ENCODE data around the gene PLAU. TPM values are rescaled to one million over a fixed set of nuclear protein-coding genes. Genes with fewer than 3 reads are reported as not detected.

The PLAU gene
- total RNA-seq, 1 experiment from 2014 or later: 8.3 TPM

GRCh38 chr10:73866621-73867020 is 44.3 kb upstream of the PLAU start:
- Histone ChIP-seq H3K4me3 (ENCODE audit: low read depth, low read length, poor library complexity, severe bottlenecking) (no peak overlapping the region), H3K9me3 (ENCODE audit: low read depth, low read length, poor library complexity, severe bottlenecking) (no peaks in the 10 kb centered on the region), H3K4me1 (ENCODE audit: insufficient read depth, low read length, poor library complexity, severe bottlenecking) (no peaks in the 10 kb centered on the region), H3K36me3 (ENCODE audit: insufficient read depth, low read length, poor library complexity, severe bottlenecking) (peaks cover 7% of the 10 kb centered on the region), H3K27ac (ENCODE audit: low read depth, low read length, poor library complexity, severe bottlenecking) (no peak overlapping the region), H3K27me3 (replicated peaks; ENCODE audit: insufficient read depth, low read depth, low read length, poor library complexity) (no peaks in the 10 kb centered on the region)
- ChIA-PET CTCF (no interaction called here), POLR2A (ENCODE audit: low non-redundant PET) (no interaction called here)
- intact Hi-C loops (cut with micrococcal nuclease; ENCODE audit: unreplicated experiment): no loop called here
- TF ChIP-seq EZH2 (IDR thresholded peaks at IDR 0.05; ENCODE audit: borderline replicate concordance, low read depth, low read length, poor library complexity, severe bottlenecking): no peak
- TF ChIP-seq, protein P1, sequence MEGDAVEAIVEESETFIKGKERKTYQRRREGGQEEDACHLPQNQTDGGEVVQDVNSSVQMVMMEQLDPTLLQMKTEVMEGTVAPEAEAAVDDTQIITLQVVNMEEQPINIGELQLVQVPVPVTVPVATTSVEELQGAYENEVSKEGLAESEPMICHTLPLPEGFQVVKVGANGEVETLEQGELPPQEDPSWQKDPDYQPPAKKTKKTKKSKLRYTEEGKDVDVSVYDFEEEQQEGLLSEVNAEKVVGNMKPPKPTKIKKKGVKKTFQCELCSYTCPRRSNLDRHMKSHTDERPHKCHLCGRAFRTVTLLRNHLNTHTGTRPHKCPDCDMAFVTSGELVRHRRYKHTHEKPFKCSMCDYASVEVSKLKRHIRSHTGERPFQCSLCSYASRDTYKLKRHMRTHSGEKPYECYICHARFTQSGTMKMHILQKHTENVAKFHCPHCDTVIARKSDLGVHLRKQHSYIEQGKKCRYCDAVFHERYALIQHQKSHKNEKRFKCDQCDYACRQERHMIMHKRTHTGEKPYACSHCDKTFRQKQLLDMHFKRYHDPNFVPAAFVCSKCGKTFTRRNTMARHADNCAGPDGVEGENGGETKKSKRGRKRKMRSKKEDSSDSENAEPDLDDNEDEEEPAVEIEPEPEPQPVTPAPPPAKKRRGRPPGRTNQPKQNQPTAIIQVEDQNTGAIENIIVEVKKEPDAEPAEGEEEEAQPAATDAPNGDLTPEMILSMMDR (conservative IDR thresholded peaks at IDR 0.05; ENCODE audit: low read depth, low read length): no peak
- no peak for DNase-seq (ENCODE audit: low spot score)
- BruUV-seq (replicated peaks): no TSS peak

GRCh38 chr10:73867126-73867807 is 43.7 kb upstream of the PLAU start:
- no peak overlapping the region for H3K27ac ChIP-seq (ENCODE audit: low read depth, low read length, poor library complexity, severe bottlenecking)
- CTCF ChIA-PET: no interaction called here

GRCh38 chr10:73867871-73868631 is 42.9 kb upstream of the PLAU start:
- H3K4me3 ChIP-seq (ENCODE audit: low read depth, low read length, poor library complexity, severe bottlenecking): no peak overlapping the region
- H3K9me3 ChIP-seq (ENCODE audit: low read depth, low read length, poor library complexity, severe bottlenecking): no peaks in the 10 kb centered on the region
- peaks cover 7% of the 10 kb centered on the region for H3K36me3 ChIP-seq (ENCODE audit: insufficient read depth, low read length, poor library complexity, severe bottlenecking)
- TF ChIP-seq, protein P1 (conservative IDR thresholded peaks at IDR 0.05; ENCODE audit: low read depth, low read length): no peak
- no peak for TF ChIP-seq EZH2 (IDR thresholded peaks at IDR 0.05; ENCODE audit: borderline replicate concordance, low read depth, low read length, poor library complexity, severe bottlenecking)
- ChIA-PET CTCF (no interaction called here), POLR2A (ENCODE audit: low non-redundant PET) (no interaction called here)
- intact Hi-C loops (cut with micrococcal nuclease; ENCODE audit: unreplicated experiment): no loop called here
- peaks cover 6% of the 10 kb centered on the region for H3K4me1 ChIP-seq (ENCODE audit: insufficient read depth, low read length, poor library complexity, severe bottlenecking)
- DNase-seq (ENCODE audit: low spot score): no peak
- no peak overlapping the region for H3K27ac ChIP-seq (ENCODE audit: low read depth, low read length, poor library complexity, severe bottlenecking)
- no TSS peak for BruUV-seq (replicated peaks)
- H3K27me3 ChIP-seq (replicated peaks; ENCODE audit: insufficient read depth, low read depth, low read length, poor library complexity): no peaks in the 10 kb centered on the region

More at GRCh38 chr10:73867126-73867807, 43.7 kb upstream of the PLAU start:
- intact Hi-C loops (cut with micrococcal nuclease; ENCODE audit: unreplicated experiment): no loop called here
- no peaks in the 10 kb centered on the region for H3K4me1 ChIP-seq (ENCODE audit: insufficient read depth, low read length, poor library complexity, severe bottlenecking)
- no peaks in the 10 kb centered on the region for H3K9me3 ChIP-seq (ENCODE audit: low read depth, low read length, poor library complexity, severe bottlenecking)
- H3K27me3 ChIP-seq (replicated peaks; ENCODE audit: insufficient read depth, low read depth, low read length, poor library complexity): no peaks in the 10 kb centered on the region
- POLR2A ChIA-PET (ENCODE audit: low non-redundant PET): no interaction called here
- BruUV-seq (replicated peaks): no TSS peak
- no peak for DNase-seq (ENCODE audit: low spot score)
- TF ChIP-seq EZH2 (IDR thresholded peaks at IDR 0.05; ENCODE audit: borderline replicate concordance, low read depth, low read length, poor library complexity, severe bottlenecking): no peak
- TF ChIP-seq, protein P1 (conservative IDR thresholded peaks at IDR 0.05; ENCODE audit: low read depth, low read length): no peak
- peaks cover 7% of the 10 kb centered on the region for H3K36me3 ChIP-seq (ENCODE audit: insufficient read depth, low read length, poor library complexity, severe bottlenecking)
- no peak overlapping the region for H3K4me3 ChIP-seq (ENCODE audit: low read depth, low read length, poor library complexity, severe bottlenecking)

All from A673 (cell line).